Nephron (organoid): Measurements from ENCODE around the gene IGF2BP2.
A peak's percentile ranks its signal among the peaks of the same experiment; 100 is the strongest.

ENCODE experiments used
- H3K27ac Mint-ChIP-seq, 3 experiments: 2 replicates each; pipeline ENCODE4 v1.8.0; 2020; ENCODE audit warnings: mixed read lengths in 3 of 3, mild to moderate bottlenecking in 2 of 3, moderate library complexity in 1 of 3
- H3K27me3 Mint-ChIP-seq: 2 replicates; pipeline ENCODE4 v1.8.0; 2021; ENCODE audit warnings: low read depth, mild to moderate bottlenecking, moderate library complexity, mixed read lengths
- H3K36me3 Mint-ChIP-seq: 2 replicates; pipeline ENCODE4 v1.8.0; 2020; ENCODE audit warnings: low read depth, mixed read lengths
- H3K4me1 Mint-ChIP-seq: 2 replicates; pipeline ENCODE4 v1.8.0; 2020; ENCODE audit warnings: mixed read lengths
- H3K4me3 Mint-ChIP-seq, 3 experiments: 2 replicates each; pipeline ENCODE4 v1.8.0; 2020; ENCODE audit warnings: mild to moderate bottlenecking in 3 of 3, mixed read lengths in 3 of 3, moderate library complexity in 2 of 3
- H3K9me3 Mint-ChIP-seq: 2 replicates; pipeline ENCODE4 v1.8.0; 2020; ENCODE audit warnings: mixed read lengths
- CTCF ChIP-seq, 3 experiments: fragments of 200-600 bp; sonication (generic); IDR thresholded peaks; one replicate each; pipeline ENCODE4 v1.5.0; 2021; ENCODE audit warnings: antibody characterized with exemption in 3 of 3; ENCODE audit not compliant: unreplicated experiment in 3 of 3

The IGF2BP2 gene

DNA sequence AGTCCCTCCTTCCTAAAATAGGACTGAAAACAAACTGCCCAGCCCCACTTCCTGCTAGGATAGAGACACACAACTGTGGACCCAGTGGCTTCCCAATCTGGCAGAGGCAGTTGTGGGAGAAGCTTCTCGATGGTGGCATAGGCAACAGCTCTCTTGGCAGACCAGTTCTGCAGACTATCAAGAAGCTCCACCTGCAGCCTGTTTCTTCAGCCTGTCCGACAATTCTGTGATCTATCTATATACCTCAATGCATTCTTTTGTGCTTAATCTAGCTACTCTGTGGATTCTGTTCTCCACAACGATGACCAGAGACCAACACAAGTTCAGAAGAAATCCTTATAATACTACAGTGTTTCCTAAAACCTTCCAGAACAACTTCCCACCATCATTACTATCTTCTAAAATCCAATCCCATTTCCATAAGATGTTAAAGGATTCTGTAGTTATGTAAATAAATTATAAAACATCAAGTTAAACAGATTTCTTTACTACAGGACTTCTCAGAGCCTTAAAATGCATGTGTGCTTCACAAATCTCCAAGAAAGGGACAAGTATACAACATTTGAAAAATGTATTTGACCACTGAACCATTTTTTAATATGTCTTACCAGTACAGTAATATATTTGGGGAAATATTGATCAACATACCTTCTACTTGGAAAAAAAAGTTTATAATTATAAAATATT is 57.7 kb downstream of the IGF2BP2 start:
- no peak for TF ChIP-seq CTCF (IDR thresholded peaks at IDR 0.05; ENCODE audit: unreplicated experiment in 3 of 3)
- no peaks in the 10 kb centered on the region for H3K9me3 Mint-ChIP-seq
- H3K36me3 Mint-ChIP-seq: no peaks in the 10 kb centered on the region
- H3K27ac Mint-ChIP-seq: no peak overlapping the region
- H3K4me1 Mint-ChIP-seq: peaks cover 59% of the 10 kb centered on the region
- no peak overlapping the region for H3K4me3 Mint-ChIP-seq
- H3K27me3 Mint-ChIP-seq: no peaks in the 10 kb centered on the region

- no peaks in the 10 kb centered on the region for H3K9me3 Mint-ChIP-seq
- H3K4me3 Mint-ChIP-seq: no peak overlapping the region
- no peaks in the 10 kb centered on the region for H3K27me3 Mint-ChIP-seq
- no peaks in the 10 kb centered on the region for H3K36me3 Mint-ChIP-seq
- H3K27ac Mint-ChIP-seq: no peak overlapping the region
- peaks cover 55% of the 10 kb centered on the region for H3K4me1 Mint-ChIP-seq
- no peak for TF ChIP-seq CTCF (IDR thresholded peaks at IDR 0.05; ENCODE audit: unreplicated experiment in 3 of 3)
Measured at GRCh38 chr3:185766329-185767001, 58.4 kb downstream of the IGF2BP2 start.

DNA sequence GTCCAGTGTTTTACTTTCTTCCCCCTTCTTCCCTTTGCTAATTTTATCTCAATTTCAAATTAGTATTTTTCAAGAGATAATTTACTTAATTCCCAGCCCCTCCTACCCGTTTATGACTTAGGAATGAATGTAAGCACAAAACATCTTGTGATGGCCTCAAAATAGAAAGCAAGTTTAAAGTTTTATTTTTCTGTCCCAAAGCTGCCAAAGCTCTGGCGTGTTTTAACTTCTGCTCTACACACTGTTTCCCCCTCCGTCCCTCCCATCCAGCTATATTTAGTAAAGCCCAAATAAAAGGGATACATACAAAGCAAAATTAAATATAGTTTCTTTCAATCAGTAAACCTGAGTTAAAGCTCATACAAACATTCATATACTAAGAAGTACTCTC is 59.9 kb downstream of the IGF2BP2 start:
- Mint-ChIP-seq H3K27ac (peak overlapping the region in 2 of 3 experiments; percentile 1 to 58), H3K9me3 (no peaks in the 10 kb centered on the region), H3K36me3 (no peaks in the 10 kb centered on the region)

DNA sequence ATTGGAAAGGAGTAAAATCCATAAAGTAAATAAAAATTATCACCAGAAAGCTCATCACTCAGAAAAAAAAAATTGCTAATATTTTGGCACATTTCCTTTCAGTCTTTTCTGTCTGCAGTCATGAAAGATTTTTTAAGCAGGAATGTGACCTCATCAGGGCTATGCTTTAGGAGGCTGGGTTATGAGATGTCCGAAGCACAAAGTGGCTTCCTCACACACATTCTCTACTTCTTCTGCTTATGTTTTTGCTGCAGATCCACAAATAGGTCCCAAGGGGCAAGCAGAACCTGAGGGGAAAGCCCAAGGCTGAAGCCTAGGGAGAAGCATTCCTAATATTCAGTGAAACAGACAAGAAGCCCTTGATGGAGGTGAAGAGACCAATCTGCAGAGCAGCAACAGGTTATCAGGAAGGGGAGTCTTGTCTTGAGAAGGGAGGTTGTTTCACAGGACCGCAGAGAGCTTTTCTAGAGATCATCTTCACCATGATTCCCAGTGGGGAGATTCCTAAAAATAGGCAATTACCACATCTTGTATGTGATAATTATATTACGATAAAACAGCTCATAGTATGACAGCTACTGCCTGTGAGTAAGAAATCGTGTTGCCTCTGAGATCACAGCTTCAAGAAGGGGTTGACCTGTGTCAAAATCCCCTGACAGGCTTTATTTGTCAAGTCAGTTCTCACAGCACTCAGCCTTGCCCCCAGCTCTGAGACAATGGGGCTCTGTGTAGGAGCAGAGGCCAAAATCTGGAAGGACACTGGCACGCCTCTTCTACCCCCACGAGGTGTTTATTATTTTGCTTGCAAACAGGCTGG is 60.5 kb downstream of the IGF2BP2 start:
- peaks cover 69% of the 10 kb centered on the region for H3K4me1 Mint-ChIP-seq
- peak overlapping the region; percentile 25 to 66 (median 58) for H3K27ac Mint-ChIP-seq
- no peak for TF ChIP-seq CTCF (IDR thresholded peaks at IDR 0.05; ENCODE audit: unreplicated experiment in 3 of 3)
- H3K36me3 Mint-ChIP-seq: no peaks in the 10 kb centered on the region
- no peaks in the 10 kb centered on the region for H3K27me3 Mint-ChIP-seq
- H3K4me3 Mint-ChIP-seq: peak overlapping the region in 1 of 3 experiments; percentile 35
- H3K9me3 Mint-ChIP-seq: no peaks in the 10 kb centered on the region

More for the DNA sequence above, 59.9 kb downstream of the IGF2BP2 start:
- Mint-ChIP-seq H3K4me3 (peak overlapping the region in 1 of 3 experiments; percentile 34), H3K27me3 (no peaks in the 10 kb centered on the region), H3K4me1 (peaks cover 65% of the 10 kb centered on the region)
- TF ChIP-seq CTCF (IDR thresholded peaks at IDR 0.05; ENCODE audit: unreplicated experiment in 3 of 3): no peak

- TF ChIP-seq CTCF (IDR thresholded peaks at IDR 0.05; ENCODE audit: unreplicated experiment in 3 of 3): no peak
- H3K4me1 Mint-ChIP-seq: peaks cover 78% of the 10 kb centered on the region
- peaks cover under 1% of the 10 kb centered on the region for H3K36me3 Mint-ChIP-seq
- H3K4me3 Mint-ChIP-seq: peak overlapping the region in 2 of 3 experiments; percentile 8 to 44
- no peaks in the 10 kb centered on the region for H3K9me3 Mint-ChIP-seq
- peak overlapping the region; percentile 57 to 62 (median 58) for H3K27ac Mint-ChIP-seq
- no peaks in the 10 kb centered on the region for H3K27me3 Mint-ChIP-seq
Measured at GRCh38 chr3:185763347-185764005, 61.4 kb downstream of the IGF2BP2 start.
